ENCODE results near the gene ATRNL1.

- TF ChIP-seq CTCF (IDR thresholded peaks at IDR 0.05) (no peak), EP300 (IDR thresholded peaks at IDR 0.05) (no peak), POLR2A (IDR thresholded peaks at IDR 0.05) (no peak)
These were observed 47.7 kb upstream of the ATRNL1 start for GRCh38 chr10:115045499-115045898.
